Bronchial epithelial cell (primary cell): ENCODE measurements around the gene ARFGEF3. TPM values are rescaled to one million over a fixed set of nuclear protein-coding genes. Genes with fewer than 3 reads are reported as not detected.

Experiments
- DNase-seq: peaks from one replicate; pipeline ENCODE4 v3.0.0-alpha.2; 2010; ENCODE audit warnings: low read depth
- FAIRE-seq: peaks from 2 replicates; lab custom pipeline; 2011; peaks lifted over from hg19 to GRCh38; lab: Jason Lieb, UNC
- H3K27me3 ChIP-seq: 2 replicates; pipeline ENCODE4 v1.5.1; 2011; ENCODE audit warnings: low read length; ENCODE audit not compliant: control insufficient read depth, insufficient read depth
- H3K36me3 ChIP-seq: 2 replicates; pipeline ENCODE4 v1.5.1; 2011; ENCODE audit warnings: low read length; ENCODE audit not compliant: control insufficient read depth, insufficient read depth
- H3K4me3 ChIP-seq: 2 replicates; pipeline ENCODE4 v1.5.1; 2011; ENCODE audit warnings: mild to moderate bottlenecking, low read depth, low read length, control low read depth
- CTCF ChIP-seq: IDR thresholded peaks from 2 replicates; pipeline ENCODE4 v1.5.1; 2011; ENCODE audit warnings: mild to moderate bottlenecking, moderate library complexity, low read length, control low read depth, inconsistent platforms; ENCODE audit not compliant: insufficient read depth, severe bottlenecking
- total RNA-seq: library from RNA; depleted of rRNA; stranded (reverse); fragments of >200 nt; gene quantifications from 2 replicates; pipeline ENCODE4 v1.2.1, GENCODE V29; 2014

ARFGEF3 gene
- total RNA-seq, 1 donor from 2014 or later: 10.3 TPM

- Histone ChIP-seq H3K4me3 (no peak overlapping the region), H3K27me3 (no peaks in the 10 kb centered on the region), H3K36me3 (no peaks in the 10 kb centered on the region)
- TF ChIP-seq CTCF: no peak
- no peak for DNase-seq
- FAIRE-seq: no peak
These were observed 128.8 kb downstream of the ARFGEF3 start for GRCh38 chr6:138290423-138290962.

GRCh38 chr6:138291036-138291848, 129.5 kb downstream of the ARFGEF3 start:
- H3K27me3 ChIP-seq: no peaks in the 10 kb centered on the region
- DNase-seq (no peak), FAIRE-seq (no peak)
- no peaks in the 10 kb centered on the region for H3K36me3 ChIP-seq
- TF ChIP-seq CTCF: no peak
- H3K4me3 ChIP-seq: no peak overlapping the region

GRCh38 chr6:138291849-138292181, 130.1 kb downstream of the ARFGEF3 start:
- no peaks in the 10 kb centered on the region for H3K36me3 ChIP-seq
- no peaks in the 10 kb centered on the region for H3K27me3 ChIP-seq
- FAIRE-seq (no peak), DNase-seq (no peak)
- TF ChIP-seq CTCF: no peak
- no peak overlapping the region for H3K4me3 ChIP-seq

GRCh38 chr6:138292482-138292881, 130.7 kb downstream of the ARFGEF3 start:
- peak; percentile 40 for FAIRE-seq
- Histone ChIP-seq H3K27me3 (no peaks in the 10 kb centered on the region), H3K36me3 (no peaks in the 10 kb centered on the region), H3K4me3 (no peak overlapping the region)
- TF ChIP-seq CTCF: no peak
- no peak for DNase-seq

GRCh38 chr6:138293428-138294395, 132.0 kb downstream of the ARFGEF3 start:
- FAIRE-seq (peak; percentile 32), DNase-seq (no peak)
- no peak for TF ChIP-seq CTCF
- no peaks in the 10 kb centered on the region for H3K36me3 ChIP-seq
- no peak overlapping the region for H3K4me3 ChIP-seq
- H3K27me3 ChIP-seq: no peaks in the 10 kb centered on the region
